HEK293T (cell line): ENCODE results near the gene DYRK3.

Experiments
- ARNT ChIP-seq: fragments of 450-650 bp; IDR thresholded peaks from 2 replicates; pipeline ENCODE4 v1.6.1; 2017; ENCODE audit warnings: mild to moderate bottlenecking
- BHLHE40 ChIP-seq: fragments of 450-650 bp; IDR thresholded peaks from 2 replicates; pipeline ENCODE4 v1.6.1; 2016; ENCODE audit warnings: mild to moderate bottlenecking, moderate library complexity, borderline replicate concordance
- ELF4 ChIP-seq: fragments of 450-650 bp; IDR thresholded peaks from 2 replicates; pipeline ENCODE4 v1.6.1; 2017; ENCODE audit warnings: antibody characterized with exemption
- FOXM1 ChIP-seq: fragments of 450-650 bp; IDR thresholded peaks from 2 replicates; pipeline ENCODE4 v1.6.1; 2017; ENCODE audit warnings: mild to moderate bottlenecking, borderline replicate concordance
- L3MBTL2 ChIP-seq: fragments of 450-650 bp; conservative IDR thresholded peaks from 2 replicates; pipeline ENCODE4 v1.6.1; 2016; ENCODE audit warnings: mild to moderate bottlenecking
- LEF1 ChIP-seq: fragments of 450-650 bp; IDR thresholded peaks from 2 replicates; pipeline ENCODE4 v1.6.1; 2017; ENCODE audit warnings: mild to moderate bottlenecking, borderline replicate concordance
- NFRKB ChIP-seq: fragments of 450-650 bp; IDR thresholded peaks from 2 replicates; pipeline ENCODE4 v1.6.1; 2016; ENCODE audit warnings: mild to moderate bottlenecking, moderate library complexity
- SP1 ChIP-seq: fragments of 450-650 bp; IDR thresholded peaks from 2 replicates; pipeline ENCODE4 v1.6.1; 2017
- TARDBP ChIP-seq: fragments of 450-650 bp; IDR thresholded peaks from 2 replicates; pipeline ENCODE4 v1.6.1; 2016
- ZNF384 ChIP-seq: fragments of 450-650 bp; IDR thresholded peaks from 2 replicates; pipeline ENCODE4 v1.6.1; 2016
- TF ChIP-seq, protein P1 (sequence below): fragments of 450-650 bp; IDR thresholded peaks from 2 replicates; pipeline ENCODE4 v1.6.1; 2016

DNA sequence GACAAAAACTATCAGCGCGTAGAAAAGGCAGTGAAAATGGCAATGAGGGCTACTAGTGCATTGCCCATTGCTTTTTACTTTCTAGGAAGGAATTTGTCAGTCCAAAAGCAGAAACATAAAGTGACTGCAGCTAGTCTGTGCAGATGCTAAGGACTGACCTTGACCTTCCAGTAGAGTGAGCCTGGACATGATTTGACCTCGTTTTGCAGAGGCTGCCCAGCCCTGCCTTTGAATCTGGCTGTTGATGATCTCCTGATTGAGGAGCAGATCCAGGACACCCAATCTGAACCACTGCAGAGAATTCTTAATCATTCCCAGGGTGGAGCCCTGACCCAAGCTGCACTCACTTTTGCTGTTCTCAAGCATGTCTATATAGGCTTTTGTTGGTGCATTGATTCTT, 21.6 kb downstream of the DYRK3 start:
- no peak for TF ChIP-seq FOXM1
- TF ChIP-seq ELF4: no peak
- TF ChIP-seq TARDBP: no peak
- no peak for TF ChIP-seq NFRKB
- no peak for TF ChIP-seq ZNF384
- TF ChIP-seq L3MBTL2: no peak
- TF ChIP-seq, protein P1, sequence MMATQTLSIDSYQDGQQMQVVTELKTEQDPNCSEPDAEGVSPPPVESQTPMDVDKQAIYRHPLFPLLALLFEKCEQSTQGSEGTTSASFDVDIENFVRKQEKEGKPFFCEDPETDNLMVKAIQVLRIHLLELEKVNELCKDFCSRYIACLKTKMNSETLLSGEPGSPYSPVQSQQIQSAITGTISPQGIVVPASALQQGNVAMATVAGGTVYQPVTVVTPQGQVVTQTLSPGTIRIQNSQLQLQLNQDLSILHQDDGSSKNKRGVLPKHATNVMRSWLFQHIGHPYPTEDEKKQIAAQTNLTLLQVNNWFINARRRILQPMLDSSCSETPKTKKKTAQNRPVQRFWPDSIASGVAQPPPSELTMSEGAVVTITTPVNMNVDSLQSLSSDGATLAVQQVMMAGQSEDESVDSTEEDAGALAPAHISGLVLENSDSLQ: no peak
- TF ChIP-seq ARNT: no peak
- TF ChIP-seq BHLHE40: no peak
- TF ChIP-seq SP1: no peak
- TF ChIP-seq LEF1: no peak
